ENCODE data around the gene NDOR1. TPM values are rescaled to one million over a fixed set of nuclear protein-coding genes. Genes with fewer than 3 reads are reported as not detected.

Gene NDOR1
- polyA plus RNA-seq, 1 experiment: 7.1 TPM

DNA sequence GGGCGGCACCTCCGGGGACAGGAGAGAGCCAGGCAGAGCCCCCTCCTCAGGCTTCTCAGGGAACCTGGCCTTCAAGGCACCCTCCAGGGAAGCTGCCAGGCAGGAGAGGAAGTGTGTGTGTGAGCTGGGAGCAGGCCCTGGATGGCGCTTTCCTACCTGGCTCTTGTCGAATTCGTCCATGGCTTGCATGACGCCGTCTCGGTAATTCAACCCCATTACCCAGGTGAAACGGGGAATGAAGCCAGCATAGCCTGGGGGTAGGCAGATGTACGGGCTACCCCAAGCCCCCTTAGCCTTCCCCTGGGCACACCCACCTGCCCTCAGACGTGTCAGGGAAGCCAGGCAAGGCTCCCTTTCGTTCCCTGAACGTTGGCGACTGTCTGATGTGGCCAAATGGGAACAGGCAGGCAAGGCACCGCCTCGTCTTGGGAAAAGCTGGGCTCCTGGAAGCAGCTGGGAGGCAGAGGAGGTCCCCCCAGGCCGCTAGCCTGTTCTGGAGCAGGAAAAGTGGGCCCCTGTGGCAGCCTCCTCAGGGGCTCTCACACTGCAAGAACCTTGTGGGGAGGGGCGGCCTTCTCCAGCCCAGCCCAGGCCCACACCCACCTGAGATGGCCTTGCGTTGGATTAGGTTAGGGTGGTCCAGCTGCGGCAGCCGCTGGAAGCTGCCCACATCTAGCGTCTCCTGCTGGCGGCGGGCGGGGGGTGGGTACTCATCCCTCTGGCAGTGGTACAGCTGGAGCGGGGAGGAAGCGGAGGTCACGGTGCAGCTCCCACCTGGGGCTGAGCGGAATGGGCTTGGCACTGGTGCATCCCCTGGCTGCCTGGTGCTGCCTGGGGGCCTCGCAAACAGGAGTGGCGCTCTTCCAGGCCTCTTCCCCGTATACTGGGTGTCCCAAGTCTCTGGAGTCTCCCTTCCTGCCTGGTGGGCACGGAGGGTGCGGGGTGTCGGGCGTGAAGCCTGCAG lies 39.3 kb downstream of the NDOR1 start:
- no peak for DNase-seq (ENCODE audit: low read depth)
- peaks cover 11% of the 10 kb centered on the region for H3K36me3 ChIP-seq (ENCODE audit: control insufficient read depth, insufficient read depth, low read length)
- no peaks in the 10 kb centered on the region; the same call in 1 of the 2 replicates for H3K27me3 ChIP-seq (ENCODE audit: control insufficient read depth, insufficient read depth, low read length)
- CTCF ChIA-PET: interaction anchor here (0.6 to 2.5 kb wide), 4 partner anchors 8 to 181 kb away, joined by 3 to 10 read pairs (median 4); no protein-coding TSS in a partner anchor
- H3K4me3 ChIP-seq (ENCODE audit: low read depth, low read length): no peak overlapping the region
- POLR2A ChIA-PET: interaction anchor here (0.9 kb wide), 1 partner anchor 10 kb away, joined by 3 read pairs; the partner anchor contains the start of gene NELFB
- TF ChIP-seq, protein P1, sequence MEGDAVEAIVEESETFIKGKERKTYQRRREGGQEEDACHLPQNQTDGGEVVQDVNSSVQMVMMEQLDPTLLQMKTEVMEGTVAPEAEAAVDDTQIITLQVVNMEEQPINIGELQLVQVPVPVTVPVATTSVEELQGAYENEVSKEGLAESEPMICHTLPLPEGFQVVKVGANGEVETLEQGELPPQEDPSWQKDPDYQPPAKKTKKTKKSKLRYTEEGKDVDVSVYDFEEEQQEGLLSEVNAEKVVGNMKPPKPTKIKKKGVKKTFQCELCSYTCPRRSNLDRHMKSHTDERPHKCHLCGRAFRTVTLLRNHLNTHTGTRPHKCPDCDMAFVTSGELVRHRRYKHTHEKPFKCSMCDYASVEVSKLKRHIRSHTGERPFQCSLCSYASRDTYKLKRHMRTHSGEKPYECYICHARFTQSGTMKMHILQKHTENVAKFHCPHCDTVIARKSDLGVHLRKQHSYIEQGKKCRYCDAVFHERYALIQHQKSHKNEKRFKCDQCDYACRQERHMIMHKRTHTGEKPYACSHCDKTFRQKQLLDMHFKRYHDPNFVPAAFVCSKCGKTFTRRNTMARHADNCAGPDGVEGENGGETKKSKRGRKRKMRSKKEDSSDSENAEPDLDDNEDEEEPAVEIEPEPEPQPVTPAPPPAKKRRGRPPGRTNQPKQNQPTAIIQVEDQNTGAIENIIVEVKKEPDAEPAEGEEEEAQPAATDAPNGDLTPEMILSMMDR (IDR thresholded peaks at IDR 0.05; ENCODE audit: insufficient read depth, low read depth, low read length): no peak

DNA sequence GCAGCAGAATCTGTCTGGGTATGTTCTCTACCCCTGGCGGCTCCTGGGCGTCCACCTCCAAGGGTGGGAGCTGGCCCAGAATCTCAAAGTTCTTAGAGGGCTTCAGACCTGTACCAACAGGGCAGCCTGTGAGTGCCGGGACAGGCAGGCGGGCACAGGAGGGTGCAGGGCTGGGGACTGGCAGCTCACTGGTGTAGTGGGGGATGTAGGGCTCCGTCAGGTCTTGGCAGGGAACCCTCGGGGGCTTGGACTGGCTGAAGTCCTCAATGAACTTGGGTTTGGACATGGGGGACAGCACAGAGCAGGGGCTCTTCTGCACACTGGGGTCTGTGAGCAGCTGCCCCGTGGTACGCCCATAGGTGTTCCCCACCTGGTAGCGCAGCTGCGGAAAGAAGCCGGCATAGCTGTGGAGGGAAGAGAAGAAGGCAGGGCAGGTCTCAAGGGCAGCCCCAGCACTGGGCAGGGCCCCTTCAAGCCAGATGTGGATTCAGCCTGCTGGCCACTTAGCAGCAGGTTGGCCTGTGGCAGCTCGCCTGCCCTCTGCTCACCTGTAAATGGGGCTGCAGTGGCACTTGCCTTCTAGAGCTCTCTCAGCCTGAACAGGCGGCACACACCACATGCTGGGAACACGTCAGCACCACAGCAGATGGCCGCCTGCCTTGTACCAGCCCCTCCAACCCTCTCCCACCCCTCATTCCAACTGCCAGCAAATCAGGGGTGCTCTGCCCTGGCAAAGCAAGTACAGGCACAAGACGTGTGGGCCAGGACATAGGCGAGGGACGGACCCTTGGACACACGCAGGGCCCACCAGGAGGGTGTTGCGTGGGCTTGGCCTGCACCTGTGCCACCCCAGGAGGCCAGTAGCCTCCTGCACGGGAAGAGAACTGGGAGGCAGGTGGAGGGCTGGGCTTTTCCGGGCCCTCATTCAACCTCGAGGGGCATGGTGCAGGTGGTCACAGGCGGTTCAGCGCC lies 40.2 kb downstream of the NDOR1 start:
- TF ChIP-seq, protein P1 (IDR thresholded peaks at IDR 0.05; ENCODE audit: insufficient read depth, low read depth, low read length): no peak
- peaks cover 11% of the 10 kb centered on the region for H3K36me3 ChIP-seq (ENCODE audit: control insufficient read depth, insufficient read depth, low read length)
- CTCF ChIA-PET: interaction anchor here (0.6 to 2.5 kb wide), 2 partner anchors 9 to 125 kb away, joined by 3 to 10 read pairs; no protein-coding TSS in a partner anchor
- DNase-seq (ENCODE audit: low read depth): no peak
- POLR2A ChIA-PET: no interaction called here
- H3K27me3 ChIP-seq (ENCODE audit: control insufficient read depth, insufficient read depth, low read length): no peaks in the 10 kb centered on the region; the same call in 1 of the 2 replicates
- no peak overlapping the region for H3K4me3 ChIP-seq (ENCODE audit: low read depth, low read length)

DNA sequence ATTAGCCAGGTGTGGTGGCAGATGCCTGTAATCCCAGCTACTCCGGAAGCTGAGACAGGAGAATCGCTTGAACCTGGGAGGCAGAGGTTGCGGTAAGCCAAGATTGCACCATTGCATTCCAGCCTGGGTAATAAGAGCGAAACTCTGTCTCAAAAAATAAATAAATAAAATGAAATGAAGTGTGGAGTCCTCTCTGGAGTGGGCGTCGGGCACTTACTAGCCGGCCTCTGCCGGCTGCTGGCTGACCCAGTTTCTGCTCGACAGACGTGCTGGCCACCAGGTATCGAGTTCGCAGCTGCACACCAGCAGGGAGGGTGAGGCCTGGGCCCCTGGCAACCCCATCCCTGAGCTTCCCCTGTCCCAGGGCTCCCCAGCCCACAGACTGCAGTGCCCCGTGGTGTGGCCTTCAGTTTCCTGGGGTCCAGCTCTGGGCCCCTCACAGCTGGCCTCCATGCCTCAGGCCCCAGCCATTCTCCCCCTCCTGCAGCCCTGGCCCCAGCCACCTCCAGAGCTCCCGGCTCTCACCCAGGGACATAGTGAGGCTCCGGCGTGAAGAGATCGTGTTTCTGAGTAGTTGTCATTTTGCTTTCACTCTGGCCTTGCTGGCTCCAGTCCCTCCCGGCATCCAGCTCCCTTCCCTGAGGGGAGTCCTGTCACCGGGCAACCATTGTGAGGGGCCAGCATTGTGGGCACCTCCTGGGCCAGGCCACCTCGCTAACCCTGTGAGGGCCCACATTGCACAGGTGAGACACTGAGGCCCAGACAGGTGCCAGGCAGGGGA lies 41.8 kb downstream of the NDOR1 start:
- TF ChIP-seq, protein P1 (IDR thresholded peaks at IDR 0.05; ENCODE audit: insufficient read depth, low read depth, low read length): no peak
- ChIA-PET CTCF (interaction anchor here (0.7 to 3.5 kb wide), 3 partner anchors 11 to 212 kb away, joined by 3 to 14 read pairs (median 4); no protein-coding TSS in a partner anchor), POLR2A (no interaction called here)
- Histone ChIP-seq H3K27me3 (ENCODE audit: control insufficient read depth, insufficient read depth, low read length) (no peaks in the 10 kb centered on the region; the same call in 1 of the 2 replicates), H3K4me3 (ENCODE audit: low read depth, low read length) (no peak overlapping the region), H3K36me3 (ENCODE audit: control insufficient read depth, insufficient read depth, low read length) (peaks cover 11% of the 10 kb centered on the region)
- no peak for DNase-seq (ENCODE audit: low read depth)

DNA sequence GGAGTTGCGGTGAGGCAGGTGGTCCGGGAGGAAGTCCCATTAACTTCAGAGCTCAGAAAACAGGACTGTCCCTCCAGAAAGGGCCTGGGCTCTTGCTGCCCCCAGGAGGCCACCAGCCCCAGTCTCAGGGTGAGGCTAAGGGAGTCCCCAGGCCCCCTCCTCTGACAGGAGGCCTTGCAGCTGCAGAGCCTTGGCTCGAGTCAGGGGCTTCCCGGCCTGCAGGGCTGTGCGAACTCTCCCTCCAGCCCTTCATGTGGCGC lies 42.3 kb downstream of the NDOR1 start:
- DNase-seq (ENCODE audit: low read depth): no peak
- peaks cover 6% of the 10 kb centered on the region for H3K36me3 ChIP-seq (ENCODE audit: control insufficient read depth, insufficient read depth, low read length)
- no peak overlapping the region for H3K4me3 ChIP-seq (ENCODE audit: low read depth, low read length)
- ChIA-PET POLR2A (no interaction called here), CTCF (interaction anchor here (0.7 to 3.5 kb wide), 3 partner anchors 11 to 212 kb away, joined by 3 to 14 read pairs (median 4); no protein-coding TSS in a partner anchor)
- no peaks in the 10 kb centered on the region; the same call in 1 of the 2 replicates for H3K27me3 ChIP-seq (ENCODE audit: control insufficient read depth, insufficient read depth, low read length)
- TF ChIP-seq, protein P1 (IDR thresholded peaks at IDR 0.05; ENCODE audit: insufficient read depth, low read depth, low read length): no peak
